HG02798 (cell line): Measurements from ENCODE around the gene THRSP.
"Not testable (repeated sequence)": the region's sequence is repeated elsewhere in the genome, so short reads cannot be mapped to it uniquely, and the experiment has no call there.

Source experiments
- ATAC-seq: cut with Tn5 transposase; IDR thresholded peaks from one replicate; pipeline ENCODE4 v1.9.1; 2021; ENCODE audit warnings: mild to moderate bottlenecking; ENCODE audit not compliant: unreplicated experiment, poor library complexity

THRSP gene

GRCh38 chr11:78038697-78039313 is 24.9 kb upstream of the THRSP start:
- ATAC-seq = no peak

- peak; percentile 12 for ATAC-seq
Measured at GRCh38 chr11:78039391-78039918, 24.2 kb upstream of the THRSP start.

- peak; percentile 75 for ATAC-seq
Measured at GRCh38 chr11:78039919-78040671, 23.6 kb upstream of the THRSP start.

GRCh38 chr11:78040691-78041379 is 22.8 kb upstream of the THRSP start:
- no peak for ATAC-seq

GRCh38 chr11:78041380-78041719 is 22.3 kb upstream of the THRSP start:
- not testable (repeated sequence) for ATAC-seq

GRCh38 chr11:78041843-78042440 is 21.7 kb upstream of the THRSP start:
- ATAC-seq = no peak

- no peak for ATAC-seq
Measured at GRCh38 chr11:78044706-78045105, 19.0 kb upstream of the THRSP start.

- peak; percentile 76 for ATAC-seq
Measured at GRCh38 chr11:78045851-78046485, 17.7 kb upstream of the THRSP start.

- ATAC-seq = peak; percentile 9
Measured at GRCh38 chr11:78046486-78046854, 17.2 kb upstream of the THRSP start.

GRCh38 chr11:78048561-78048960 is 15.1 kb upstream of the THRSP start:
- ATAC-seq = no peak

GRCh38 chr11:78049348-78049747 is 14.3 kb upstream of the THRSP start:
- ATAC-seq = no peak

GRCh38 chr11:78050964-78051831 is 12.5 kb upstream of the THRSP start:
- no peak for ATAC-seq

- no peak for ATAC-seq
Measured at GRCh38 chr11:78054971-78055370, 8.7 kb upstream of the THRSP start.

GRCh38 chr11:78056093-78056492 is 7.6 kb upstream of the THRSP start:
- no peak for ATAC-seq

- ATAC-seq = no peak
Measured at GRCh38 chr11:78057462-78058055, 6.1 kb upstream of the THRSP start.

GRCh38 chr11:78059749-78060328 is 3.8 kb upstream of the THRSP start:
- not testable (repeated sequence) for ATAC-seq

- ATAC-seq = no peak
Measured at GRCh38 chr11:78060533-78060932, 3.1 kb upstream of the THRSP start.

GRCh38 chr11:78061088-78061920 is 2.4 kb upstream of the THRSP start:
- no peak for ATAC-seq
